ENCODE results near the gene AGAP1. TPM values are rescaled to one million over a fixed set of nuclear protein-coding genes. Genes with fewer than 3 reads are reported as not detected.

Gene AGAP1
- total RNA-seq, 2 donors from 2014 or later, result 28.9 to 33.3 TPM

DNA sequence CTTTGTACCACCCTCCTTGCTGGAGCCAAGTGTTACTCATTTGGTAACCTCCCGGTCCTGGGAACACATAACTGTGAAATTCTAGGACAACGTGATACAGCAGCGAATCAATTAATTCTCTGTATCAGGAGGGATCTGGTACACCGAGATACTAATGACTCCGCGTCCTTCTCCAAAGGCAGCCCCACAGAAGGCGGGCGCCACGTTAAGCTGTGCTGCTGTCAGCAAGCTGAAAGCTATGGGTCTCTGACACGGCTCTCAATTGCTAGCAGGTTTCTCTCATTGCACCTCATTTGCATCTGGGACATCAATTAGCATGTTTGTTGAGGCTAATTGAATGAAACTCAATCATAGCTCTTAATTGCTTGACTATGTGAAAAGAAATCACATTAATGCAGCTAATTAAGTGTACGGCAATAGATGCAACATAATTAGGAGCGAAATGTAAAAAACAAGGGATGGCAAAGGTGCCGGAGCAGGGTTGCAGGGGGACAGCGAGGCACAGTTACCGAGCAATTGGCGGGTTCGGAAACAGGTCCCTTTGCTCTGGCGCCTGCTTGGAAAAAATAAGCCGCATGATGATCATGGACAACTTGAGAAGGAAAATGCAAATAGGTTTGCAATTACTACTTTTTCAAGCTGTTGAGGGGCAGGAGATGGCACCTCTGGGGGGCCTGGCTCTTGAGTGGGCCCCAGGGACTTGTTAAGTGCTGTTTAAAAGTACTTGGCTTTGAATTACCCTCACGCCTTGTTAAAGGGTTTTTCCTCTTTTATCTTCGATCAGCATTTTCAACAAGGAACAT lies 410.1 kb downstream of the AGAP1 start:
- intact Hi-C loops (cut with DNase I), result no loop called here
- DNase-seq (ENCODE audit: low spot score), result no peak

DNA sequence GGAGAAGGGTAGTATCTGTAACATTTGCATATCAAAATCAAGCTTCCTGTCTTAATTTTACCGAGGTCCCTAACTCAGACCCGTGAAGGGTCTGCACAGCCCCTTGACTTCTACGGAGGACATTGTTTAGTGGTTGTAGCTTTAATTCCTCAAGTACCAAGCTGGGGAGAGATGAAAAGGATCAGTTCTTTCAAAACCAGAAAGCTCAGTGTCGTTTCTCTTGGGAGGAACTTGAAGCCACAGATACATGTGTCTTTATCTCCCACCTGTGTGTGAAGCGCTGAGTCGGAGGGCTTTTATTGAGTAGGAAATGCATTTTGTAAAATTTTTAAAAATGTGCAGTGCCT lies 410.7 kb downstream of the AGAP1 start:
- intact Hi-C loops (cut with DNase I), result no loop called here
- DNase-seq (ENCODE audit: low spot score), result no peak

DNA sequence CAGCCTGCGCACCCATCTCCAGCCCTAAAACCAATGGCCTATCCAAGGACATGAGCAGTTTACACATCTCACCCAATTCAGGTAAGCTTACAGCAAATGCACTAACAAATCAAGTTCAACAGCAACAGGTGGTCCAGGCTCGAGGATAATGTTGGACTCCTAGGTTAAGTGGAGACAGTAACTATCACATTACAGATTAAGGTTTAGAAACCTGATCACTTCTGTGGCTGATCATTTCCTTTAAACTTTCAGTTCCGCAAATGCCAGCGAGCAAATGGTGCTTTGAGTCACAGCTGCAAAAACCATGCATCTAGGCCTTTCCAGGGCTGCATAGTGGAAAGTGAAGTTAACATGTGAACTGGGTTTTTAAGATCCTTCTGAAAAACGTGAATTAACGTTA lies 415.0 kb downstream of the AGAP1 start:
- DNase-seq (ENCODE audit: low spot score), result no peak

DNA sequence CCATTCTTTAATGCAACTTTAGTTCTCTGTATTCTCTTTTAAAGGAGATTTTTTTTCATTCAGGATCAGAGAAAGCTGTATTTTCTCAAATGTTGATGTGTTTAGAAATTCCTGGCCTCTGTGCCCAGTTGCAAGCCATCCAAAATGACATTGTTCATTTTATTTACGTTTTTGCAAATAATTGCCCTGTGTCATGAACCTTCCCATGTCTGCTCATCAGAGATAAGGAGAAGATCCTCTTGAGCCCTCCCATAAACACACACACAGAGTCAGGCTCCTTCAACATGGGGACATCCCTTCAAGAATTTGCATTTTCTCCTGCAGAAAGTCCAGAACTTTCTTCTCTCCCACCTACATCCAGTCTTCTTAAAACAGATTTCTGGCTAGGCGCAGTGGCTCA lies 415.5 kb downstream of the AGAP1 start:
- intact Hi-C loops (cut with DNase I), result no loop called here
- no peak for DNase-seq (ENCODE audit: low spot score)

More for the DNA sequence above, 415.0 kb downstream of the AGAP1 start:
- intact Hi-C loops (cut with DNase I), result no loop called here

DNA sequence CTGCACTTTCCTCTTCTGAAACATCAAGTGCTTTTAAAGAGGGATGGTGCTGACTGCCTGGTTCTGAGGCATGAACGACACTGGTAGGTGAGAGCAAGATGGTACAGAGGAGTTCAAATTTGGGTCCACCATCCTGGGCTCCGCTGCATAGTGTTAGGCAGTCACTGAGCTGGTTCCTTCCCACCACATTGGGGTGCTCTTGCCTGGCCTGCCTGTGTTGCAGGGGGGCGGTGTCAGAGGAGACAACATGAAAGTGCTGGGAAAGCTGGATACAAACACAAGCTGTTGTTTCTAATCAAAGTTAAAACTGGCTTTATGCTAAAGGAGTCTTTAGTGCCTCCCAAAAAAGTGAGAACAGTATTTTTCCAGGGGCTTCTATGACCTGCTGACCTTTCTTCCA lies 416.2 kb downstream of the AGAP1 start:
- intact Hi-C loops (cut with DNase I), result no loop called here

DNA sequence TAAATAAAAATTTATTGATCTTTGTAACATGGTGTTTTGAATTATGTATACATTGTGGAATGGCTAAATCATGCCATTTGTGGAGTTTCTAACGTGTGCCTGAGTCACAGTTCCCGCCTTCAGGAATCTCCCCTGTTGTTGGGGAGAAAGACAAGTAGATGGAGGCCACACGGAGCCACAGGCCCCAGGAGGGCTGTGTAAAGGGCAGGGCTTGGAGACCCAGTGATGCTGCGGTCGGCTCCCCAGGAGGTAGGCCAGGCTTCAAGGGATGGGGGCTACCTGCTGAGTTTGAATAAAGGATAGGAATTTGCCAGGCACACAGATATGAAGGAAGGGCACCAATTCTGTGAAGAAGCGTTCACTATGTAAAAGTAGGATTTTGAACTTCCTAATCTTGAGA lies 417.3 kb downstream of the AGAP1 start:
- DNase-seq (ENCODE audit: low spot score), result no peak
- intact Hi-C loops (cut with DNase I), result no loop called here

More for the DNA sequence above, 416.2 kb downstream of the AGAP1 start:
- DNase-seq (ENCODE audit: low spot score), result no peak

DNA sequence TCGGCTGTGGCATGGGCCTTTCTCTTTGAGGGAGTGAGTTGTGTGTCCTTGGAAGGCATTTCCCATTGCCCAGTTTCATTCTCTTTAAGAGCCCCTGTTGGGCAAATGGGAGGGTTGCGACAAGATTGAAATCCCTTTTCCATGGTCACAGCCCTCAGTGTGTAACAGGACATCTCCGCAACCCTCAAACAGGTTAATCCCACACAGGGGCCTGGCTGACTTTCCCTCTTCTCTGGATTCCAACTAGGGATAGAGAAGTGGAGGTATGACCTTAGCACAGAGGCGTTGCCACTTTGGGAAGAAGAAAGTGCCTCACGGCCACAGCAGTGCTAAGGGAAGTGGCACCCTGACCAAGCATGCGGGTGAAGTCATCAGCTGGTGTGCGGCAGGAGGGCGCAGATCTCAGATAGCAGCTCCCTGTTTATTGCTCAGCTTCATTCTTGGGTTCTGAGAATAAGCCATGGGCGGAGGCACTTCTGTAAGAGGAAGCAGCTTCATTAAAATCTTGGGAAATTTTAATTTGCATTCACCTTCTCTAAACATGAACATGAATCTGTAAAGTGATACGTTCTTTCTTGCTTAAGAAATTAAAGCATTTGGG lies 417.9 kb downstream of the AGAP1 start:
- no peak for DNase-seq (ENCODE audit: low spot score)

DNA sequence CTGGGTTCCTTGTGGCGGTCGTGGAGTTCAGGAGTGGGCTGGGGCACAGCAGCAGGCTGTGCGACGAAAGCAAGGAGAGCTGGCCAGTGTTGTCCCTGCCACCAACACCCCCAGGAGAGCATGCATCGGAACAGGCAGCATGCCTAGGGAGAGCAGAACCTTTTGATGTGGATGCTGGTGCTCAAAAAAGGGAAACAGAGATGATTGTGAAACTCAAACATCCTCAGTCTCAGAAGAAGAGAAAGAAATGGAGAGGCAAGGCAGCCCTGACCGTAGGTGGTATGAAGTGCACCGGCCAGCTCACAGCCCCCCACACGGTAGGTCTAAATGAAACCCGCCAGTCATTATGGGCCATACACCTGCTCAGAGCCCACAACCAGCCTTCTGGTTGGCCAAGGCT lies 420.9 kb downstream of the AGAP1 start:
- intact Hi-C loops (cut with DNase I), result no loop called here
- DNase-seq (ENCODE audit: low spot score), result no peak

More for the DNA sequence above, 417.9 kb downstream of the AGAP1 start:
- intact Hi-C loops (cut with DNase I), result loop anchor here in 1 of 2 donors (1.0 kb wide), 1 partner anchor 15 kb away; no protein-coding TSS in a partner anchor

DNA sequence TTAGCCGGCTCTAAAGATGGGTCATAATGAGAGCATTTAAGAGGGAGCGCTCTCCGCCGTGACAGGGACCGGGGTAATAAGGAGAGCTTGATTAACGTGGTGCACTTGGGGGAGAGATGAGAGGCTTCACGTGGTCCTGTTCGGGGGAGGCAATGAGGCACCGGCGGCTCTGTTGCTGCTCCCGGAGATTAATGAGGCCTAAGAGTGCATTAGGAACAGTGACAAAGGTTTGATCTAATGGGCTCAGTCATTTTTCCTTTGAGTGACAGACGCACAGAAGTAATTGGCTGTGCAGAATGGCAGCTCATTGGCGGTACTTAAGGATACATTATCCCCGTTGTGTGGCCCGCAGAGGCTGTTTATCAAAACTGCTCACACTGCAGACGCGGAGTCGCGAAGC lies 423.7 kb downstream of the AGAP1 start:
- intact Hi-C loops (cut with DNase I), result no loop called here
- DNase-seq (ENCODE audit: low spot score), result no peak

DNA sequence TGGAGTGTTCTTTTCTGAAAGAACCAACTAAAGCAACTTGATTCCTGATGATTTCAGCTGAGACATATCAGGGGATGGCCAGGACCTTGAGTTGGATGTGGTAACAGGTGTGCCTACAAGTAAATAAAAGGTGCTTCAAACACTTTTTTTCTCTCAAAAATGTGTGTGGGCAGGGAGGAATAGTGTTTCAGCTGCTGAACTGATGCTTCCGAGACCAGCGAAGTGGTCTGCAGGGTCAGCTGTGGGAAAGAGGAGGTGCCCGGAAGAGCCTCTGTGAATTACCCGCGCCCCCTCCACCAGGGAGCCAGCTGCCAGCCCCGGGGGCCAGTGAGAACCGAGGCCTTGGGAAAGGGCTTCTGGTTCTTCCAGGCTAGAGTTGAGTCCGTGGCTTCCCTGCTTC lies 425.0 kb downstream of the AGAP1 start:
- no peak for DNase-seq (ENCODE audit: low spot score)
- intact Hi-C loops (cut with DNase I), result no loop called here

DNA sequence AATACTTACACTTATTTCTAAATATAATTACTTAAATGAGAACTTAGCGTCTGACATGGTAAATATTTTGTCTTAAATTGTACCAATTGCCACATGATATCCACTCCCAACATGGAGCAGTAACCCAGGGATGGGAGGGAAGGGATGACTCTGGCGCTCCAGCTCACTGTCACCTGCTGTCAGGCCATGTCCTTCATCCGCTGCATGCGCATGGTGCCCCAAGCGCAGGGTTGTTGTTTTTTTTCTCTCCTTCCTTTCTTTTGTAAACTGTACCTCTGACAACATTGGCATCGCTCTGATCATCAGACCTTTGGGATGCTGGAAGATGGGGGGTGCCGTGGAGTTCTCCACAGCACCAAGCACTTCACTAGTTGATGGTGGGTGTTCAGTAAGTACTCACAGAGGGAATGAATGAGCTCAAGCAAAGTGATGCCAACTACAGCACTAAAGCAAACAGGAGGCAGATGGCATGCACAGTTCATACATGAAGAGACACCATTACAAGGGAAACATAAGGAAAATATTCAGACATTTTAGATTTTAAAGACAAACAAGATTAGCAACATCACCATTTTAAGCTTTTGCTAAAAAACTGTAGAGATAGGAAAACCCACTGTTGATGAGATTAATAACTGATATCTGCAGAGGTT lies 426.5 kb downstream of the AGAP1 start:
- intact Hi-C loops (cut with DNase I), result no loop called here
- DNase-seq (ENCODE audit: low spot score), result no peak

DNA sequence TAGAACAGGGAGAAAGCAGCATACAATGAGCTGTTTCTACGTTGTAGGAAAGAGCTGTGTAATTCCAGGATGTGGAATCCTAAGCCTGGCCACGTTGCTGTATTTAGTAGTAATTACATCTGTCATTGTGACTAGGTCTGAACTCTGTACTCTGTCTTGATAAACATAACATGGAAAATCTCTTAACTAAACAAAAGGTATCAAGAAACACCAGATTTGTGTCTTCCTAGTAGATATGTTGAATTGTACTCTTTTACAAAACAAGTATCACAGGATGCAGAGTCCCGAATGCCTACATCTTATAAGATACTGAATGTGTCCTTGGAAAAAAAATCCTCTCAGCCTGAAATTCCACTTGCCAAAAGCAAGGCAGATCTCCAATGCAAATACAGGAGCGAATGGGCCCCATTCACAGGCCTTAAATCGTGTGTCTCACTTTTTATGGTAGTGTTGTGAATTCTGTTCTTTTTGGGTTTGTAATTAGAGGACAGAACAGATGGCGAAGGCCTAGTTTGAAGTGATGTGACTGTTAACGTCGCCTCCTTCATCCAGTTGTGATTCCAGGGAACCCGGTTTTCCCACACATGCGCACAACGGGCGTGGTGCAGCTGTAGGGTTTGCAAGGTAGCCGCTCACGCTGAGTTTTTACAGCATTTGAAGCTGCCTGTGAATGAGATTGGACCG lies 427.8 kb downstream of the AGAP1 start:
- intact Hi-C loops (cut with DNase I), result no loop called here
- no peak for DNase-seq (ENCODE audit: low spot score)

DNA sequence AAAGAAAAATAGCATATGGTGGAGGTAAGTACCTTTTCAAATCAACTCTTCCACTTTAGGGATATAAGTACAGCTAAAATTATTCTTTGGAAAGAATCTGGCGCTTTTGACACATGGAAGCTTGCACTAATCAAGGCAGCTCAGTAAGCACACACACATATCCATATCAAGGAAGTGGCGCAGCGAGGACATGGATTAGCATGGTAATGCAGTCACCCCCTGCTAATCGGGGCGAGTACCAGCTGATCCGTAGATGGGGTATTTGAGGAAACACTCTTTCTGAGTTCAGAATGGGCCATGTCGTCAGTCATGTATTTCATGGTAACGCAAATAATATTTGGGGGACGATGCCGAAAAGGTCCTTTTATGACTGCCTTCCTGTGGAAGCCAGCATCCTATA lies 429.0 kb downstream of the AGAP1 start:
- intact Hi-C loops (cut with DNase I), result no loop called here
- DNase-seq (ENCODE audit: low spot score), result no peak

DNA sequence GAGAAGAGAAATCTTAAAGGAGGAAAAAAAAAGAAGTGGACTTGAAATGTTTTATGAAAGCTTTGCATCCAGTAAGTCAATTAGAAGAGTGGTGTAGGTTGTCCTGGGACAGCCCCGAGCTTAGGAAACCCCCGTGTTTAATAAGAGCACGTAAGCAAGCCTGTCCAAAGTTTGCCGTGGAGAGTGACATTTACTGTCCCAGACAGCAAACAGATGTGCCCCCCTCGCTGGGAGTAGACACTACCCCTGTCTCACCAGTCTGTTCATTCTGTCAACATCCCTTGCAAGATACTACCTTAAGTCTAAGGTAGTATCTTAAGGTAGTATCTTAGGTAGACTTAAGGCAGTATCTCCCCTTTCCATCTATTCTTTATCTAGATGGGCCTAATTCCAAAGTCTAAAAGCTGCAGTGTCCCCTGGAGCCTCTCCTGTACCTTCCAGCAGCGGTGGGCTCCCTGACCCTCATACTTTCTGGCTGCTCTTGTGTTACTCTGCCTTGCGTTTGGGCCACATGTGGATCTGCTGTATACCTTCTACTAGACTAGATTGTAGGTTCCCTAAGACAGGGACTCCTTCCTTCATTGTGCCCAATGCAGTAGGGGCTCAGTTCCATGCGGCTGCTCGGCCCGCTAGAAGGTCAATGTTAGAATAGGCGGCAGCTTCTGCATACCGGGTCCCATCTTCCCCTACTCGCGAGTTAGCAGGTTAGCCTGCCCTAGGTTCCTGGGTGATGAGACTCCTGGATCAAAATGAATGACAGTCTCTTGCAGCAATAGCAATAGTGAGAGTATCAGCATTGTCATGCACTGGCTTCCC lies 430.2 kb downstream of the AGAP1 start:
- intact Hi-C loops (cut with DNase I), result no loop called here
- DNase-seq (ENCODE audit: low spot score), result no peak

DNA sequence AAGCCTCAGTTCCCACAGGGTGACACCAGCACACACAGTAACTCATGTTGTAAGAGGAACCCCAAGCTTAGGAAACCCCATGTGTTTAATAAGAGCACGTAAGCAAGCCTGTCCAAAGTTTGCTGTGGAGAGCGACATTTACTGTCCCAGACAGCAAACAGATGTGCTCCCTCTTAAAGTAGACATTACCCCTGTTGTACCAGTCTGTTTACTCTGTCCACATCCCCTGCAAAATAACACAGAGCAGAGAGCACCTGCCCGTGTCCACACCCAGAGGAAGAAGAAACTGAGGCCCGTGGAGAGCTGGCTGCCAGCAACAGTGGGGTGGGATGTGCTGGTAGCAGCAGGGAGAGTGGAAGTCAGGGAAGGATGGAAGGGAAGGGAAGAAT lies 430.8 kb downstream of the AGAP1 start:
- DNase-seq (ENCODE audit: low spot score), result no peak
- intact Hi-C loops (cut with DNase I), result no loop called here

DNA sequence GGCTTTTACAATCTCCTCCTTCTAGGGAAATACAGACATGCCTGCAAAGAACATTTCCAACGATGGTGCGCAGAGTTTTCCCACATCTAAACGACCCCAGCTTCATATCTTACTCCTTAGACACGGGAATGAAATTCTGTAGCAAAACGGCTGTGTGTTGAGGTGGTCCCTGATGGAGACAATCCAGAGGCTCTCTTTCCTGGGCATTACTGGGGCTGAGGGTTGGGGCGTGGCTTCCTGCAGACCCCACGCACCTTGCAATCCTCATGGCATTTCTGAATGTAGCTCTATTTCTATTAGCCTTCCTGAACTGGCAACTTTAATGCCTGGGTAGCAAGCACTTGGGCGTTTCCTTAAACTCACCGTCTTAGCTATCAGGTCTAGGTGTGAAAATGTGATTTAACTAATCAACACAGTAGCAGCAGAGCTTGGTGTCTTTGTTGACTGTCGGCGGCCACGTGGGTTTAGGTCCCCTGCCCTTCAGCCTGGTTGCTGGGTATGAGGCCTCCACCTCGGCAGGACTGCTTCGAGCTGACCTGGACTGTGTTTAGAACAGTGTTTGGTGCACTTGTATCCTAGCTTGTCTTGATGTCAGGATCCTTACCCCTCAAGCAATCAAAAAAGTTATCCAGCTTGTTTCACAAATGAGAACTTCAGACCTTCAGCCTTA lies 431.5 kb downstream of the AGAP1 start:
- peak; percentile 62 for DNase-seq (ENCODE audit: low spot score)
- intact Hi-C loops (cut with DNase I), result no loop called here

DNA sequence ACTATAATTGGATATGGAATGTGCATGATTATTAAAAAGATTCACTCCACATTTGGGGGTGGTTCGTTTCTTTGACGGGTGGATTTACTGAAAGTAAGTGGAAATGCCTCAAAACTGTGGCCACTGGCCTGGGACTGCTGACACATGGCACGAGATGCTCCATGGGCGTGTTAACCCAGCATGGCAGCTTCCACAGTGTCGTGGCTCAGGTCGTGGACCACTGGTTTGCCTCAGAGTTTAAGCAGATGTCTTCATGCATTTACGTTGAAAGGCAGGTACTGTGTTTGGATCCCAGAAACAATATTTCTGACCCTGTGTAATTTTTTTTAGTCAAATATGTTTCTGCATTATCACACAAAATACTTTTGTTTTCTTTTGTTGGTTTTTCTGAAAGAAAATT lies 432.4 kb downstream of the AGAP1 start:
- DNase-seq (ENCODE audit: low spot score), result peak; percentile 40
- intact Hi-C loops (cut with DNase I), result no loop called here

DNA sequence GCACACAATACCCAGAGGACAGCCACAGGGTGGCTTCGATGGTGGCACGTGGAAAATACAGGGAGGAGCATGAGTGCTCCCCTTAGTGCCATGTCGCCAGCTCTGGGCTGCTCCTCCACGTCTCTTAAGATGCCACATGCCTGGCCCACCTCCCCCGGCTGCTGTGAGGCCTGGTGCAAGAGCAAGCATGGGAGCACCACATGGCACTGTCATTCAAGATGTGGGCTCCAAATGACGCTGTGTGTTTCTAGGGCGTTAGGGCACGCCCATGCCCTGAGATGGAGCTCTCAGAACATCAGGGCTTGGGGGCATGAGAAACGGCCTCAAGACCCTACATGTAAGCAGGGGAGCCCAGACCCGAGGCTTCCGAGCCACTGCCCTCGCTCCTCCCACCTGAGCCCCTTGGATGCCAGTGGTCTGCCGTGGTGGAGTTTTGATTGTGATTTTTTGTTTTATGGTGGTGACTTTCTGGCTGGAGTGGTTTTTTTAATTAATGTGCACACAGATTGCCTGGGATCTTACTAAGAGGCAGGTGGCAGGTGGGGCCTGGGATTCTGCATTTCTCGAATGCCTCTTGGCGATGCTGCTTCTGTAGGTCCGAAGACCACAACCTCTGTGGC lies 435.0 kb downstream of the AGAP1 start:
- intact Hi-C loops (cut with DNase I), result no loop called here
- no peak for DNase-seq (ENCODE audit: low spot score)
